Left lung (tissue), 10 donors: ENCODE measurements around the gene MACROD2. TPM values are rescaled to one million over a fixed set of nuclear protein-coding genes. Genes with fewer than 3 reads are reported as not detected.

Experiments
- ATAC-seq: fragments of 200-7000 bp; cut with Tn5 transposase; one replicate; pipeline ENCODE4 v1.9.1; 2020; ENCODE audit warnings: moderate library complexity
- DNase-seq, 4 donors: peaks; one replicate each; pipeline ENCODE4 v3.0.0-alpha.2; 2013 to 2020
- H3K27ac ChIP-seq, 2 donors: fragments of 200-600 bp; sonication (generic) in 1 of 2; one replicate each; pipeline versions ENCODE4 v1.5.0 to v1.8.0; 2020 to 2021
- H3K27me3 ChIP-seq, 2 donors: fragments of 200-600 bp; sonication (generic) in 1 of 2; one replicate each; pipeline versions ENCODE4 v1.5.0 to v1.8.0; 2020 to 2021
- H3K36me3 ChIP-seq, 2 donors: fragments of 200-600 bp; sonication (generic) in 1 of 2; one replicate each; pipeline versions ENCODE4 v1.5.0 to v1.8.0; 2020 to 2021
- H3K4me1 ChIP-seq, 2 donors: fragments of 200-600 bp; one replicate each; pipeline ENCODE4 v1.8.0; 2021
- H3K4me3 ChIP-seq, 2 donors: fragments of 200-600 bp; sonication (generic) in 1 of 2; one replicate each; pipeline versions ENCODE4 v1.5.0 to v1.8.0; 2020 to 2021; ENCODE audit warnings: mild to moderate bottlenecking in 1 of 2
- H3K9me3 ChIP-seq, 2 donors: fragments of 200-600 bp; sonication (generic) in 1 of 2; one replicate each; pipeline versions ENCODE4 v1.5.0 to v1.8.0; 2020 to 2021
- intact Hi-C, 2 donors: fragments of 100-400 bp; cut with DNase I; formaldehyde crosslinking; loops; one replicate each; pipeline versions ENCODE4 v1.11.2 to v1.14.2; 2022
- polyA plus RNA-seq, 6 donors: library from polyadenylated mRNA; unstranded; fragments of 120-200 nt; gene quantifications; one replicate each; pipeline ENCODE4 v1.2.1, GENCODE V29; 2013; ENCODE audit not compliant: insufficient read length in 6 of 6
- total RNA-seq, 2 donors: library from RNA; stranded (reverse); fragmentation: NEBNext Ultra II Directional; extraction: Animal tissue kit (Norgen Biotek cat#: 25700); gene quantifications; one replicate each; pipeline ENCODE4 v1.2.1, GENCODE V29; 2021
- TF ChIP-seq, protein P1 (sequence below), 2 donors: fragments of 200-600 bp; sonication (generic) in 1 of 2; IDR thresholded peaks; one replicate each; pipeline versions ENCODE4 v1.5.0 to v1.8.0; 2021; ENCODE audit warnings: antibody characterized with exemption in 2 of 2
- donor health status: DM: no; HTN: yes; CAD: no.
- donor health status: DM: no; HTN: no; CAD: no.

Gene MACROD2
- total and polyA plus RNA-seq, 8 donors: 6.1 to 23.6 (median 8.9) TPM

DNA sequence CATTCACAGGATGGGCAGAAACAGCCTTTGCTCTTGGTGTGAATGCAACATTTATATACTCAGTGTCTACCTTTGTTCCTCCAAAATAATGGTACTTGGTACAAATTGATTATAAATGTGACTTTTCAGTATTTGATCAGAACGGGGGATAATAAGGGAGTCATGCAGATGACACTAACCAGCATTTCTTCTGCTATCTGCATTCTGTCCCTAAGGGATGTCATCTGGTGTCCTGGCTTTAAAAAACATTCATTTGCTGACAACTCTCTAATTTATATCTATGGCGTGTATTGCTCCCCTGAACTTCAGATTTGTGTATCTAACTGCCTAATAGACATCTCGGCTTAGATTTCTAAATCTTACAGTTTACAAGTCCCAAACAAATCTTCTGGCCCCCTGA lies 418.5 kb downstream of the MACROD2 start:
- Histone ChIP-seq H3K9me3 (peaks cover 0 to 6% of the 10 kb centered on the region in 2 donors), H3K36me3 (no peaks in the 10 kb centered on the region), H3K27ac (no peak overlapping the region), H3K4me3 (no peak overlapping the region), H3K4me1 (no peaks in the 10 kb centered on the region), H3K27me3 (no peaks in the 10 kb centered on the region)
- TF ChIP-seq, protein P1, sequence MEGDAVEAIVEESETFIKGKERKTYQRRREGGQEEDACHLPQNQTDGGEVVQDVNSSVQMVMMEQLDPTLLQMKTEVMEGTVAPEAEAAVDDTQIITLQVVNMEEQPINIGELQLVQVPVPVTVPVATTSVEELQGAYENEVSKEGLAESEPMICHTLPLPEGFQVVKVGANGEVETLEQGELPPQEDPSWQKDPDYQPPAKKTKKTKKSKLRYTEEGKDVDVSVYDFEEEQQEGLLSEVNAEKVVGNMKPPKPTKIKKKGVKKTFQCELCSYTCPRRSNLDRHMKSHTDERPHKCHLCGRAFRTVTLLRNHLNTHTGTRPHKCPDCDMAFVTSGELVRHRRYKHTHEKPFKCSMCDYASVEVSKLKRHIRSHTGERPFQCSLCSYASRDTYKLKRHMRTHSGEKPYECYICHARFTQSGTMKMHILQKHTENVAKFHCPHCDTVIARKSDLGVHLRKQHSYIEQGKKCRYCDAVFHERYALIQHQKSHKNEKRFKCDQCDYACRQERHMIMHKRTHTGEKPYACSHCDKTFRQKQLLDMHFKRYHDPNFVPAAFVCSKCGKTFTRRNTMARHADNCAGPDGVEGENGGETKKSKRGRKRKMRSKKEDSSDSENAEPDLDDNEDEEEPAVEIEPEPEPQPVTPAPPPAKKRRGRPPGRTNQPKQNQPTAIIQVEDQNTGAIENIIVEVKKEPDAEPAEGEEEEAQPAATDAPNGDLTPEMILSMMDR (IDR thresholded peaks at IDR 0.05): no peak
- intact Hi-C loops: no loop called here
- DNase-seq (no peak), ATAC-seq (no peak)

DNA sequence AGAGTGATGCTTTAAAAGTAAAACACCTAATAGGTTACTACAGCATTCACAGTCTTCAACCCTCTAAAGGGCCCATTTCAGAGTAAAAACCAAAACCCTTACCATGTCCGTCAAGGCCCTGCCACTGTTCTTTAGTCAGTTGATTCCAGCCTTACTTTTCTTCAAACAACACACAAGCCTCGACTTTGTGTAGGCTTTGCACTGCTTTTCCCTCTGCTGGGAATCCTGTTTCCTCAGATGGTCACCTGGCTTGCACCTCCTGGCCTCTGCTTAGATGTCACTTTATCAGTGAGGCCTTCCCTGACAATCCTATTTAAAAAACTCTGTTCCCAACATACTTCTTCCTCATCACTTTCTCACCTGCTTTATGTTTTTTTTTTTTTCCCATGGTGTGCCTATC lies 419.2 kb downstream of the MACROD2 start:
- DNase-seq (no peak), ATAC-seq (no peak)
- Histone ChIP-seq H3K27me3 (no peaks in the 10 kb centered on the region), H3K4me3 (no peak overlapping the region), H3K4me1 (no peaks in the 10 kb centered on the region), H3K27ac (no peak overlapping the region), H3K9me3 (peaks cover 0 to 6% of the 10 kb centered on the region in 2 donors), H3K36me3 (no peaks in the 10 kb centered on the region)
- intact Hi-C loops: no loop called here
- TF ChIP-seq, protein P1 (IDR thresholded peaks at IDR 0.05): no peak

DNA sequence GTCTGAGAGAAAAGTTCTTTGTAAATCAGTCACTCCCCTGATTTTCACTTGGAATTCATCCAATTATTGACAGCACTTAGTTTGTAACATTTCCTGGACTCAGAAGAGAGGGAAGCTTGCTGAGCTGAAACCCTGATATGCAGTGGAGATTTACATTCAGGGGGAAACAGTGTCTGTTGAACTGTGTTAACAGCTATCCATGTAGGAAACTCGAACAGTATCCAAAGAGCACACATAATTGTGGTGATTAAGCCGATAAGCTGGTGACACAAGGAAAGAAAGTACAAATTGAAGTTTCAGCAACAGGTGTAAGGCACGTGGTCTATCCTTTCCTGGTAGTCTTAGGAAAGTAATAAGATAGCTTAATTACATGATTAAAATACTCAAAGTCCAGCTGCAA lies 420.2 kb downstream of the MACROD2 start:
- no peaks in the 10 kb centered on the region for H3K4me1 ChIP-seq
- ATAC-seq (no peak), DNase-seq (peak in 1 of 4 donors; percentile 10)
- H3K27ac ChIP-seq: no peak overlapping the region
- TF ChIP-seq, protein P1 (IDR thresholded peaks at IDR 0.05): no peak
- no peaks in the 10 kb centered on the region for H3K27me3 ChIP-seq
- H3K9me3 ChIP-seq: peaks cover 0 to 4% of the 10 kb centered on the region in 2 donors
- no peak overlapping the region for H3K4me3 ChIP-seq
- intact Hi-C loops: no loop called here
- no peaks in the 10 kb centered on the region for H3K36me3 ChIP-seq

DNA sequence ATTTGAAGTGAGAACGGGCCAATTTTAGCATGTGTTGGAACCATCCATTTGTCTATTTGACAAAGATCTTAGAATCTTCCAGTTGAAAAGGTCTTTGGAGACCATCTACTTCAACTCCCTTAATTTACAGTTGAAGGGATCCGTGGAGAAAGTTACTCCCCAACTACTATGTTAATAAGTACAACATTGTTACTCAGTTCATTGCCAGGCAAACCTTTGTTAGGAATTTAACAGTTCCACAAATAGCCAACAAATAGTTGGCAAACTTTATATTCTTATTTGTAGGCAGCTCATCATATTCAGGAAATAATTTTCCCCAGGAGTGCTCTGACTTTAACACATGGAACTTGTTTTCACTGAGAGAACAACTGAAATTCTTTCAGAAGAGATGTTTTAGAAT lies 423.1 kb downstream of the MACROD2 start:
- no peak overlapping the region for H3K27ac ChIP-seq
- ATAC-seq (no peak), DNase-seq (peak in 1 of 4 donors; percentile 3)
- H3K9me3 ChIP-seq: no peaks in the 10 kb centered on the region
- TF ChIP-seq, protein P1 (IDR thresholded peaks at IDR 0.05): no peak
- H3K27me3 ChIP-seq: no peaks in the 10 kb centered on the region
- H3K36me3 ChIP-seq: no peaks in the 10 kb centered on the region
- no peak overlapping the region for H3K4me3 ChIP-seq
- intact Hi-C loops: no loop called here
- H3K4me1 ChIP-seq: no peaks in the 10 kb centered on the region

DNA sequence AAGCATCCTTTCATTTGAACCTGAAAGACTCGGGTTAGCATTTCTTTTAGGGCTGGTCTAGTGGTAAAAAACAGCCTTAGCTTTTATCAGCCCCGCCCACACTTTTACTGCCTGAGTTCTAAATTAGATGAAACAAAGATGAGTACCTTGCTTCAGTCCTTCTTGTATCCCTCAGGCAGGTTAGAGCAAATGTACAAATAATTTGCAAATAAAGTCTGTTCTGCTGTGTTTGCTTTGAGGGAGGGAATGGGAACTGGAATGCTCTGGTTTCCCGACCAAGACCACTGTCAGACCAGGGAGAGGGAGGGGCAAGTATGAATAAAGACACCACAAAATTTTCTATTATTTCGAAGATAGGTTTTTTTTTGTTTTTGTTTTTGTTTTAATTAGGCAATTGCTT lies 427.6 kb downstream of the MACROD2 start:
- no peaks in the 10 kb centered on the region for H3K27me3 ChIP-seq
- no peak for ATAC-seq
- no peaks in the 10 kb centered on the region for H3K36me3 ChIP-seq
- H3K4me3 ChIP-seq: no peak overlapping the region
- intact Hi-C loops: no loop called here
- H3K9me3 ChIP-seq: no peaks in the 10 kb centered on the region
- TF ChIP-seq, protein P1 (IDR thresholded peaks at IDR 0.05): no peak
- H3K4me1 ChIP-seq: no peaks in the 10 kb centered on the region
- H3K27ac ChIP-seq: no peak overlapping the region
- no peak for DNase-seq
